Urinary bladder (tissue), 4 donors: ENCODE results near the gene COL5A2. TPM values are rescaled to one million over a fixed set of nuclear protein-coding genes. Genes with fewer than 3 reads are reported as not detected.

Source experiments
- DNase-seq: peaks from one replicate; pipeline ENCODE4 v3.0.0-alpha.2; 2015; ENCODE audit errors: extremely low spot score
- H3K27ac ChIP-seq: one replicate; pipeline ENCODE4 v1.5.1; 2013; ENCODE audit warnings: low read depth, mild to moderate bottlenecking, moderate library complexity
- H3K36me3 ChIP-seq: one replicate; pipeline ENCODE4 v1.6.1; 2013; ENCODE audit warnings: mild to moderate bottlenecking, moderate library complexity; ENCODE audit not compliant: insufficient read depth
- H3K4me1 ChIP-seq: one replicate; pipeline ENCODE4 v1.6.1; 2013; ENCODE audit warnings: mild to moderate bottlenecking, moderate library complexity; ENCODE audit not compliant: insufficient read depth
- H3K4me3 ChIP-seq: one replicate; pipeline ENCODE4 v1.5.1; 2013; ENCODE audit warnings: low read depth, low read length
- WGBS: extraction: QIAGEN DNeasy Blood & Tissue Kit; methylation state at CpG from one replicate; pipeline ENCODE4 v1.1.7; 2013; 5-methylcytosine and 5-hydroxymethylcytosine counted together
- polyA plus RNA-seq: library from polyadenylated mRNA; stranded (reverse); fragments of 200-250 nt; gene quantifications from one replicate; pipeline ENCODE4 v1.2.3, GENCODE V29; 2013
- total RNA-seq: library from RNA; depleted of rRNA; stranded (reverse); fragments of >200 nt; gene quantifications from one replicate; pipeline ENCODE4 v1.2.3, GENCODE V29; 2014
- donor health status: healthy with polysubstance abuse.
- donor health status: healthy.

The COL5A2 gene
- total and polyA plus RNA-seq, 2 donors = 112 to 964 TPM

DNA sequence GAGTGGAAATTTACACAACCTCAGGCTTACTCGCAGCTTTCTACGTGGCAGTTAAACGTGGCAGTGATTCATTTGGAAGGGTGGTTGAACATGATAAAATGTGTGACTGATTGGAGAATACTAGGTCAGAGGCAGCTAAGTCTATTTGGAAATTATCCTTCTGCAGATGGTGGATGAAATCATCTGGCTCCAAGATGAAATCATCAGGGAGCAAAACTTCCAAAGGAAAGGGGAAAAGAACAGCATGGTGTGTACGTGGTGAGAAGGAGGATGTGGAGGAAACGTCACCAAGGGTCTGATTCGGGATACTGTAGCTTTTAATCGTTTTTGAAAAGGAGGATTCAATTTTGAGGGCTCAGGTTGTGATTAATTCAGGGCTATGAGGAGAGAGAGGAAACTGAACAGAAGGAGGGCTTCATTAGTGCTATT lies 157.5 kb downstream of the COL5A2 start:
- Histone ChIP-seq H3K36me3 (no peaks in the 10 kb centered on the region), H3K4me3 (no peak overlapping the region), H3K4me1 (no peaks in the 10 kb centered on the region), H3K27ac (peak overlapping the region; percentile 58)
- DNase-seq = no peak
- WGBS = 31% methylated on average over 7 of the region's 7 CpGs

DNA sequence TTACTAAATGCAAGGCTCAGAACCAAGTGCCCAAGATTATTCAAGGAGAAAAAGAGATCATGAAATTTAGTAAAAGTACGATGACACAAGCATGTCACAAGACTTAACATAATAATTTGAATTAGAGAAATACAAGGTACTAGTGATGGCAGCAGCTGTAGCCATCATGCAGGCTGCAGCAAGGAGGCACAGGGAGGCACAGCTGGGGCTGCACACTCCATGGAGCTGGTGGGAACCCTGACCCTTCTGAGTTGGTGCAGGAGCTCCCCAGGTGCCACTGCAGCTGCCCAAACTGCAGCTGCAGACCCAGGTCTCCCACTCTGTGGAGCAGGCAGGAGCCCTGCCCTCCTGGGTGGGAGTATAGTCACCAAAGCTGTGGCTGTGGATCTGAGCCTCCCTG lies 159.4 kb downstream of the COL5A2 start:
- no peak overlapping the region for H3K27ac ChIP-seq
- no peaks in the 10 kb centered on the region for H3K4me1 ChIP-seq
- no peak overlapping the region for H3K4me3 ChIP-seq
- no peak for DNase-seq
- no peaks in the 10 kb centered on the region for H3K36me3 ChIP-seq
- 87% methylated on average over 1 of the region's 1 CpG for WGBS

DNA sequence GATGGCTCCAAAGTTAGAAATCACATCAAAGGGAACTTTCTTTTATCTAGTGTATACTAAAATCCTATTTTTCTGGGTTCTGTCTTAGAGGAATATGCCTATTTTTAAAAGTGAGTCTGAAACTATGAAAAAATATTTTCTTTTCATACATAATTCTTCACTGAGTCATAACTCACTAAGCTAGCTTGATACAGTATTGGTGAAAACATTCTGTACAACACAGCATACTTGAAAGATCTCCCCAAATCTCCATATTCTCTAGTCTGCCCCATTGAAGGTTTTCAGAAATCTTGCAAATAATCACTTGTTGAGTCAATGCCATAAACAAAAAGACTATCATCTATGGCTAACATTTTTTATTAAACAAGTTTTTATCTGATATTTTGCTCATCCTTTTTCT lies 160.9 kb downstream of the COL5A2 start:
- no peaks in the 10 kb centered on the region for H3K36me3 ChIP-seq
- H3K4me3 ChIP-seq = no peak overlapping the region
- H3K27ac ChIP-seq = no peak overlapping the region
- H3K4me1 ChIP-seq = no peaks in the 10 kb centered on the region
- DNase-seq = no peak

DNA sequence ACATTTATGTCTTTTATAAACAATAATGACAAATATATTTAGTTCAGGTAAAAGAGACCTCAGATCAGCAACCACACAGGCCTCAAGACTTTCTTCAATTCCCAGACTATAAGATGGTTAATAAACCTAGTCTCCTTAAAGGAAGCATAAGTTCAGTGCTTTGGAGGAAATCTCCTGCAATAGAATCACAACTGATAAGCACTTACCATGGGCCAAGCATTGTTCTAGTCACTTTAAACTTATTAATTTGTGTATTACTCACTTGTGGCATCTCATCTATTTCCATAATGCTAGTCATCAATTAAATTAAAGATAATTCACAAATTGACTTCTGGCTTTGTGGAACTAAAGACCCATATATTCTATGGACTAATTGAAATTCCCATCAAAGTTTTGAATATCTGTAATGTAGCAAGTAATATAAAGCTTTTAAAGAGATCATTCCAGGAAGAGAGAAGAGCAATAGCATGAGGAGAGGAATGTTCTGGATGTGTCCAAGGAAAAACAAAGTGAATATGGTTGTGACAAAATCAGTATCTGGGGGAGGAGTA lies 163.2 kb downstream of the COL5A2 start:
- Histone ChIP-seq H3K27ac (no peak overlapping the region), H3K4me1 (no peaks in the 10 kb centered on the region), H3K36me3 (no peaks in the 10 kb centered on the region), H3K4me3 (no peak overlapping the region)
- no peak for DNase-seq

DNA sequence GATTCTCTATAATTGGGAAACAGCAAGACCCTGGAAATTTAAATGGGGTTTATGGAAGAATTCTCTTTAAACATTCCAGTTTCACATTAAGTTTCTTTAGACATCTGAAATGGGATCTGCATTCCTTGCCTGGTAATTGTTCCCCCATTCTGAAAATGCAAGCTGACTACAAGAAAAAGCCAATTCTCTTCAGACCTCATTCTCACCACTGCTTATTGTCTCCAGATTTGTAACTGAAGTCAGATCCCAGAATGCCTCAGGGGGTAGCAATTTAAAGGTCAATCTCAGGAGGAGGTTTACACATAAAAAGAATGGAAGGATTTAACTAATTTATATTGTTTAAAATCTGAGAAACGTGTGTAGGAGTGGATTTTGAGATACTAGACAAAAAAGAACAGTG lies 164.2 kb downstream of the COL5A2 start:
- no peak overlapping the region for H3K27ac ChIP-seq
- 29% methylated on average over 1 of the region's 1 CpG for WGBS
- no peak for DNase-seq
- no peaks in the 10 kb centered on the region for H3K4me1 ChIP-seq
- H3K36me3 ChIP-seq = no peaks in the 10 kb centered on the region
- H3K4me3 ChIP-seq = no peak overlapping the region

DNA sequence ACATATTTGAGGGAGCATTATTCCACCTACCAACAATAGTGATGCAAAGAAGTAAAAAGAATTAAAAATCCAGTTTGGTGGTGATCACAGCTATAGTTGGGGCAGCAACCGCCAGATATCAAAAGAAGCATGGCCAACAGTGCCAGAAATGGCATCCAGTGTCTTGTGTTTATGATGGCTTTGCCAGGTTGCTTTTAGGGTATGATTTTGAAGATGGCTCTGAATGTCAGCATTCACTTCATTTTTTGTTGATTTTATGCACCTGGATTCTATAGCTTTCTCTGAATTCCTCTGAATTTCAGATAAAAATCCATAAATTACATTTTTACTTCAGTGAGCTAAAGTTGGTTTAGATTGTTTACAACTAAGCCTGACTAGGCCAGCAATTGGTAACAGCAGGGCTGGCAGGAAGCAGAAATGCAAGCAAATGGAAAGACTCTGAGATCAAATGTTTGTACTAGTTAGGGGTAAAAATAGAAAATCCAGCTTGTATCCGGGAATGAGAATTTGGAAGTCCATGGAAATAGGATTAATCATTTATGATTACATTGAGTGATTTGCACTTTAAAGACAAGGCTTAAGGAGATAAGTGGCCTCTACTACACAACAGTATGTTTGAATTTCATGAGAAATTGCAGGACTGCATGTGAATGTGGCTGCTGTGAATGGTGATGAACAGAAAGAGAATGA lies 165.0 kb downstream of the COL5A2 start:
- 23% methylated on average over 2 of the region's 2 CpGs for WGBS

DNA sequence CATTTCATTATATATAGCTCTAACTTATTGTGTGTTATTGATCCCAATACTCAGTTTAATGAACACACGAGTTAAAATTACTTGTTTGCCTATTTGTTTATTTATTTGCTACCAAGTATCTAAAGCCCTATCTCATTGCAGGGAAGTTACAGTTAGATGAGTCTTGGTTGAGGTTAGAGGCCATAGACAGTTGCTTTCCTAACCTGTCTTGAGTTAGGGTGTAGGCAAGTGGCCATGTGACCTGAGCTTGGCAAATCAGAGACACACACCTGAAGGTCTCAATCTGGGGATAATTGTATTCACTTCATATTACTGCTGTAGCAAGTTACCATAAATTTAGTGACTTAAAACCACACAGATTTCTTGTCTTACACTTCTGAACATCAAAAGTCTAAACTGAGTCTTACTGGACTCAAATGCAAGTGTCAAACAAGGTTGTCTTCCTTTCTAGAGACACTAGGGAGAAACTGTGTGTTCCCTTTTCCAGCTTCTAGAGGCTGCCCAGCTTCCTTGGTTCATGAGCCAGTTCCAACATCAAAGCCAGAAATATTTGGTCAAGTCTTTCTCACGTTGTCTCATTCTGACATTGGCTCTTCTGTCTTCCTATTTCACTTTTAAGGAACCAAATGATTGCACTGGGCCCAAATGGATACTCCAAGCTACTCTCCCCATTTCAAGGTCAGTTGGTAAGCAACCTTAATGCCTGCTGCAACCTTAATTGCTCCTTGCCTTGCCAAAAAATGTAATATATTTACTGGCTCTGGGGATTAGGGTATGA lies 165.7 kb downstream of the COL5A2 start:
- H3K36me3 ChIP-seq = no peaks in the 10 kb centered on the region
- 35% methylated on average over 2 of the region's 2 CpGs for WGBS
- H3K4me3 ChIP-seq = no peak overlapping the region
- H3K27ac ChIP-seq = no peak overlapping the region
- H3K4me1 ChIP-seq = no peaks in the 10 kb centered on the region
- DNase-seq = no peak

More for the DNA sequence above, 165.0 kb downstream of the COL5A2 start:
- no peak overlapping the region for H3K27ac ChIP-seq
- DNase-seq = no peak
- no peak overlapping the region for H3K4me3 ChIP-seq
- no peaks in the 10 kb centered on the region for H3K4me1 ChIP-seq
- H3K36me3 ChIP-seq = no peaks in the 10 kb centered on the region

DNA sequence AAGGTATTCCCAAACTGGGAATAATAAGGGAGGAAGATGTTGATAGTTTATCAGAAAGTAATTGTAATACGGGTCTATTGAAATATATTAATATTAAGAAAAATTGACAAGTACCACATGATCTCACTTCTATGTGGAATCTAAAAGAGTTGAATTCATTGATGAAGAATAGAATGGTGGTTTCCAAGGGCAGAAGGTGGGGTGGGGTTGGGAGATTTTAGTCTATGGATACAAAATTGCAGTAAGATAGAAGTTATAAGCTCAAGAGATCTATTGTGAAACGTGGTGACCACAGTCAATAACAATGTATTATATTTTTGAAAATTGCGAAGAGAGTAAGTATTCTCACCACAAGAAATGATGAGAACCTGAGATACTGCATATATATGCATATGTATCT lies 166.5 kb downstream of the COL5A2 start:
- 67% methylated on average over 3 of the region's 3 CpGs for WGBS
- Histone ChIP-seq H3K4me1 (no peaks in the 10 kb centered on the region), H3K27ac (no peak overlapping the region), H3K4me3 (no peak overlapping the region), H3K36me3 (no peaks in the 10 kb centered on the region)
- DNase-seq = no peak

DNA sequence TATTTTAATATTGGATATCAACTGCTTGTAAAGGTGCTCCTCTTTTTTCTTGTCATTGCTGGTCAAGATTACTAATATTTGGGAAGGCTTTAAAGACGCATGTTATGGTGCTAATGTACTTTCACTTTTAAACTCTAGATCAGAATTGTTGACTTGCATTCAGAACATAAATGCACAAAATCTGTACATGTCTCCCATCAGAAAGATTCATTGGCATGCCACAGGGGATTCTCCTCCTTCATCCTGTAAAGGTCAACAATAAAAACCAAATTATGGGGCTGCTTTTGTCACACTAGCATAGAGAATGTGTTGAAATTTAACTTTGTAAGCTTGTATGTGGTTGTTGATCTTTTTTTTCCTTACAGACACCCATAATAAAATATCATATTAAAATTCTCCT lies 167.2 kb downstream of the COL5A2 start:
- H3K36me3 ChIP-seq = no peaks in the 10 kb centered on the region
- no peak overlapping the region for H3K27ac ChIP-seq
- no peak overlapping the region for H3K4me3 ChIP-seq
- WGBS = 72% methylated on average over 1 of the region's 1 CpG
- DNase-seq = no peak
- H3K4me1 ChIP-seq = no peaks in the 10 kb centered on the region

DNA sequence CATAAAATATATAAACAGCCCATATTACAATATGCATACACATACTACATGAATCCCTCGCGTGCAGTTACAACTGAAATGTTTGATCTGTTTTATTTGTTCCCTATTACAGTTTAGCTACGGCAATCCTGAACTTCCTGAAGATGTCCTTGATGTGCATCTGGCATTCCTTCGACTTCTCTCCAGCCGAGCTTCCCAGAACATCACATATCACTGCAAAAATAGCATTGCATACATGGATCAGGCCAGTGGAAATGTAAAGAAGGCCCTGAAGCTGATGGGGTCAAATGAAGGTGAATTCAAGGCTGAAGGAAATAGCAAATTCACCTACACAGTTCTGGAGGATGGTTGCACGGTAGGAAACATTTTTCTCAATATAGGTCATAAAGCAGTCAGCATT lies 169.0 kb downstream of the COL5A2 start:
- no peaks in the 10 kb centered on the region for H3K4me1 ChIP-seq
- no peak for DNase-seq
- H3K4me3 ChIP-seq = no peak overlapping the region
- H3K27ac ChIP-seq = no peak overlapping the region
- H3K36me3 ChIP-seq = no peaks in the 10 kb centered on the region
- 41% methylated on average over 6 of the region's 6 CpGs for WGBS

DNA sequence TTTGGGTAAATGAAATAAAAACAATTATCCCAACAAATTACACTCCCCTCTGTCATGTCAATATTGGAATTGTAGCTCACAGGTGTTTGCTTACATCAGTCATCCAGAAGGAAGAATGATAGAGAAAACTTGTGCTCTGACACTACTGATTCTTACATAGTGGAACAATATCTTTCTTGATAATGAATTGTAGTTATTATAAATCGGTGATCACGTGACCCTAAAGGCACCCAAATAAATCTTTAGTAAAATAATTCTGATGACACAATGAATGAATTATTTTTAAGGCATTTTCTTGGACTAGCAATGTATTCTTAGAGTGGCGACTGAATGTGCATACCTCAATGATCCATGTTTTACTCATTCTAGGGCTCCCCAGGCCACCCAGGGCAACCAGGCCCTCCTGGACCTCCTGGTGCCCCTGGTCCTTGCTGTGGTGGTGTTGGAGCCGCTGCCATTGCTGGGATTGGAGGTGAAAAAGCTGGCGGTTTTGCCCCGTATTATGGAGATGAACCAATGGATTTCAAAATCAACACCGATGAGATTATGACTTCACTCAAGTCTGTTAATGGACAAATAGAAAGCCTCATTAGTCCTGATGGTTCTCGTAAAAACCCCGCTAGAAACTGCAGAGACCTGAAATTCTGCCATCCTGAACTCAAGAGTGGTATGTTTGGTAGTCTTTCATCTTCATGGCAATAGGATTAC lies 170.9 kb downstream of the COL5A2 start:
- Histone ChIP-seq H3K4me3 (no peak overlapping the region), H3K27ac (peak overlapping the region; percentile 27), H3K36me3 (no peaks in the 10 kb centered on the region), H3K4me1 (no peaks in the 10 kb centered on the region)
- DNase-seq = no peak
- 63% methylated on average over 9 of the region's 9 CpGs for WGBS

DNA sequence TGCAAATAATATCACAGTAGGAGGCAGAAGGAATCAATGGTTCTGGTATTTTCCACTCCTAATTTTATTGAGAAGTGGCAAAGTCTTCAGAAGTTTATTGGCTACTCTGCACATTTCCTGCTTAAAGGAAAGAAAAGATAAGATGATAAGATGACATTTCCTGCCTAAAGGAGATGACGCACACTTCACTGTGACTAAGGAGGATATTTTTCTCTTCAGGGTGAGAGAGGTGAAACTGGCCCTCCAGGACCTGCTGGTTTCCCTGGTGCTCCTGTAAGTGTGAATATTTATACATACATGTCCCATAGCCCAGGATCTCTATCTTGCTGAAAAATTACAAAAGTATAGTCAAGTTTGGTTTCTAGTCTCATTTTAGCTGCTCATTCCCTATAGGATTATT lies 177.5 kb downstream of the COL5A2 start:
- WGBS = 17% methylated on average over 1 of the region's 1 CpG
- H3K27ac ChIP-seq = peak overlapping the region; percentile 10

DNA sequence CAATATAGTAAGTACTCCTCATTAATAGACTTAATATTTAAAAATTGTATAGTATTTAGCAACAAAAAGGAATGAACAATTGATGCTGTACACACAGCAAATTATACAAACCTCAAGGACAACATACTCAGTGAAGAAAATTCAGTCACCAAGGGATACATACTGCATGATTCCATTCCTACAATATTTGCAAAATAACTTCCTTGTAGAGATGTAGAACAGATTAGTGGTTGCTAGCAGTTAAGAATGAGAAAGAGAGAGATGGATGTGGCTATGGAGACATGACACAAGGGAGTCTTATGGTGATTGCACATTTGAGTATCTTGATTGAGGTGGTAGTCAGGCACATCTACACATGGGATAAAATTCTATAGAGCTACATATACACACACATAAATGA lies 179.3 kb downstream of the COL5A2 start:
- H3K27ac ChIP-seq = no peak overlapping the region
- peaks cover 2% of the 10 kb centered on the region for H3K36me3 ChIP-seq
- peaks cover 2% of the 10 kb centered on the region for H3K4me1 ChIP-seq
- no peak overlapping the region for H3K4me3 ChIP-seq
- no peak for DNase-seq

More for the DNA sequence above, 177.5 kb downstream of the COL5A2 start:
- Histone ChIP-seq H3K4me1 (no peaks in the 10 kb centered on the region), H3K4me3 (no peak overlapping the region), H3K36me3 (peaks cover 2% of the 10 kb centered on the region)
- no peak for DNase-seq

DNA sequence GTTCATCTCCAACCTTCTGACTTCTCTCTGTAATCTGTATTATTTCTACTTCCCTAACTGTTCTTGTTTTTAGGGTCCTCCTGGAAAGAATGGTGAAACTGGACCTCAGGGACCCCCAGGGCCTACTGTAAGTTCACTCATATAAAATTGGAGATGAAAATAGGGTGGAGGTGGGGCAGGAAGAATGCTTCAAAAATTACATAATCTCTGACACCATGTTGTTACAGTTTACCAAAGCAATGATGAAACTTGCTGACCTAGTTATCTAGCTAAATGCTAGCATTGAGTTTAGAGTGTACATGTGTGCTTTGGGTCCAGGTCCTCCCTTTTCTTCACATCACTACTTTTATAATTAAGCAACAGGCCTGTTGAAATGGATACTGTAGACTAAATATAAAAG lies 182.3 kb downstream of the COL5A2 start:
- peak overlapping the region; percentile 39 for H3K27ac ChIP-seq
- H3K4me1 ChIP-seq = peaks cover 2% of the 10 kb centered on the region
- H3K36me3 ChIP-seq = peaks cover 2% of the 10 kb centered on the region
- no peak overlapping the region for H3K4me3 ChIP-seq
- DNase-seq = no peak
